Mesodermal cell (in vitro differentiated cells): ENCODE results near the gene KRTAP2-1.

Source experiments
- H3K27ac ChIP-seq: 2 replicates; pipeline ENCODE4 v1.7.0; 2013; ENCODE audit warnings: mild to moderate bottlenecking, low read depth, low read length, moderate library complexity; ENCODE audit not compliant: severe bottlenecking
- H3K36me3 ChIP-seq: 2 replicates; pipeline ENCODE4 v1.7.1; 2013; ENCODE audit warnings: mild to moderate bottlenecking, low read length, moderate library complexity; ENCODE audit not compliant: control insufficient read depth, insufficient read depth
- H3K4me1 ChIP-seq: one replicate; pipeline ENCODE4 v1.7.1; 2013; ENCODE audit warnings: mild to moderate bottlenecking, low read length; ENCODE audit not compliant: insufficient read depth, control insufficient read depth, poor library complexity, severe bottlenecking
- H3K4me3 ChIP-seq: 2 replicates; pipeline ENCODE4 v1.7.0; 2013; ENCODE audit warnings: low read length, control low read depth, mild to moderate bottlenecking; ENCODE audit not compliant: insufficient read depth, poor library complexity, severe bottlenecking; ENCODE audit errors: extremely low read depth
- H3K9me3 ChIP-seq: 2 replicates; pipeline ENCODE4 v1.7.1; 2013; ENCODE audit warnings: mild to moderate bottlenecking, low read length, moderate library complexity; ENCODE audit not compliant: control insufficient read depth
- WGBS, 2 experiments: methylation state at CpG; one replicate each; pipeline ENCODE4 v1.1.5; 2013; ENCODE audit warnings: missing lambda C conversion rate in 2 of 2; ENCODE audit not compliant: insufficient coverage in 2 of 2; 5-methylcytosine and 5-hydroxymethylcytosine counted together

KRTAP2-1 gene

GRCh38 chr17:41029633-41030245 is 17.4 kb downstream of the KRTAP2-1 start, which contains the start of gene KRTAP1-4:
KRTAP1-4 (minus strand) TSS chr17:41030195; CDS start chr17:41030078, 117 bp downstream.
- no peaks in the 10 kb centered on the region for H3K9me3 ChIP-seq
- no peak within 1 kb of the TSS for H3K27ac ChIP-seq
- 90 to 94% methylated on average over 10 to 12 of the region's 12 CpGs for WGBS, 2 experiments
- H3K36me3 ChIP-seq: no peaks in the 10 kb centered on the region
- H3K4me1 ChIP-seq: no peaks in the 10 kb centered on the region
- H3K4me3 ChIP-seq: no peak within 1 kb of the TSS

DNA sequence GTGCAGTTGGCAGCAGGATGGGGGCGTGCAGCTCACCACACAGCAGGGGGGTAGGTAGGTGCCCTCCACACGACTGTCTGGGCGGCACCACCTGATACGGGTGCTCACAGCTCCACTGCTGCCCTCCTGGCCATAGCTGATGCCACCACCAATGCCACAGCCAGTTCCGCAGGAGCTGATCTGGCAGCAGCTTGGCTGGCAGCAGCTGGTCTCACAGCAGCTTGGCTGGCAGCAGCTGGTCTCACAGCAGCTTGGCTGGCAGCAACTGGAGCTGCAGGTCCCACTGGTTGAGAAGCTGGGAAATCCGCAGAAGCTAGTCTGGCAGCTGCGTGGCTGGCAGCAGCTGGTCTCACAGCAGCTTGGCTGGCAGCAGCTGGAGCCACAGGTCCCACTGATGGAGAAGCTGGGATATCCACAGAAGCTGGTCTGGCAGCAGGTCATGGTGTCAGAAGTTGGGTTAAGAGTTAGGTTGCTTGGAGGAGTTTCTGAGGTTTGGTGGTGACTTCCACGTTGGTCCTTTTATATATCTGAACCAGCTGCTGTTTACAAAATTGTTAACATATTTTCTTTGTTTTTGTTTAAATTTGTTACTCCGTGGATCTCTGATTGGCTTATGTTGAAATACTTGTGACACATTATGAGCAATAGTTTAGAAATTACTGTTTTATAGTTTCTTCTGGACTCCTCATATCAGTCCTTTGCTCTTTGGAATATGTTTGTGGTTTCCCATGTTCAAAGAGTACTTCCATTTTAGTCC is 20.2 kb downstream of the KRTAP2-1 start, which contains the start of gene KRTAP1-5:
Gene KRTAP1-5 (minus strand): TSS at position 494 of the 757 bp plus-strand sequence. CDS start 53 bp downstream, at position 441.
- Histone ChIP-seq H3K4me1 (no peaks in the 10 kb centered on the region), H3K9me3 (no peaks in the 10 kb centered on the region), H3K36me3 (no peaks in the 10 kb centered on the region), H3K4me3 (no peak within 1 kb of the TSS), H3K27ac (no peak within 1 kb of the TSS)
- 88 to 91% methylated on average over 7 of the region's 9 CpGs for WGBS, 2 experiments

DNA sequence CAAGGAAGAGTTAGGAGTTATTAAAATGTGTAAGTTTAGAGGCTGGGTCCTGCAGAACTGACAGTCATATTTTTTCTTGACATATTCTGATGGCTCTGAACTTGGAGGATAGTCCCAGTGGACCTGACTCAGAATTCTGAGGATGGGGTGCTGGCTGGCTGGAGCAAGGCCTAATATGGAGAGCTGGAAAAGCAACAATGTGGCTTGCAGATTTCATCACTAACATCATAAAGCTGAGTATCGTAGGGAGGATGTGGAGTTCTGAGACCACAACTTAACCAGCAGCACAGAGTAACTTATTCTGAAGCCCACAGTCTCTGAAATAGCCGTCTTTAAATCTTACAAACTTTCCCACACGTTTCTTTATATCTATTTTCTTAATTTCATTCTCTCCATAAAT is 22.4 kb downstream of the KRTAP2-1 start:
- WGBS, 2 experiments: 84 to 85% methylated on average over 3 of the region's 3 CpGs

DNA sequence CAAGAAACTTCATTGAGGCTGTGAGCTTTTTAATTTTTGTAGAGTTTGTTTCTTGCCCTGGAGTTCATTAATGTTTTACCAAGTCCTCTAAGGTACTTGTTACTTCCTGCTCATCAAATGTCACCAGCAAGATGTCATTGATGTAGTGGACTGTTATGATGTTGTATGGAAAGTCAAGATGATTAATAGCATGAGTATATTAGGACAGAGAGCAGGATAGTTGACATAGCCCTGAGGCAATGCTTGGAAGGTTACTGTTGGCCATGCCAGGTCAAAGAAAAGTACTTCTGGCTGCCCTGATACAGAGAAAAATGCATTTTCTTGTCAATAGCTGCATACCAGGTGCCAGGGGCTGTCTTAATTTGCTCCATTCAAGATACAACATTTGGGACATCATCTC is 26.8 kb downstream of the KRTAP2-1 start:
- Histone ChIP-seq H3K27ac (no peak overlapping the region), H3K36me3 (no peaks in the 10 kb centered on the region), H3K9me3 (no peaks in the 10 kb centered on the region), H3K4me3 (no peak overlapping the region), H3K4me1 (no peaks in the 10 kb centered on the region)

More for the DNA sequence above, 22.4 kb downstream of the KRTAP2-1 start:
- H3K4me1 ChIP-seq: no peaks in the 10 kb centered on the region
- H3K9me3 ChIP-seq: no peaks in the 10 kb centered on the region
- no peak overlapping the region for H3K4me3 ChIP-seq
- no peaks in the 10 kb centered on the region for H3K36me3 ChIP-seq
- no peak overlapping the region for H3K27ac ChIP-seq

DNA sequence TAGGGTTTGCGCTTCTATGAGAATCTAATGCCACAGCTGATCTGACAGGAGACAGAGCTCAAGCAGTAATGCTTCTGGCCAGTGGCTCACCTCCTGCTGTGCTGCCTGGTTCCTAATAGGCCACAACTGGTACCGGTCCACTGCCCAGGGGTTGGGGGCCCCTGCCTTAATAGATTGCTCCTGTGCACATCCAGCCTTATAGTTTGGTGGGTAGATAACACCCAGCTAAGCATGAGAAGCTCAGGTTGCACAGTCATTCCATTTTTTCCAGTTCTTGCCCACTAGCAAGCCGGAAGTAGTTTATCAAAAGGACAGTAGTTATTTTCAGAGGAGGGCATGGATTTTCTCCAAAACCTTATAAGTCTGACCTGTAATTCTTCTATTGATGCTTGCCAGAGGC is 27.7 kb downstream of the KRTAP2-1 start:
- Histone ChIP-seq H3K4me1 (no peaks in the 10 kb centered on the region), H3K27ac (no peak overlapping the region), H3K4me3 (no peak overlapping the region), H3K9me3 (no peaks in the 10 kb centered on the region), H3K36me3 (no peaks in the 10 kb centered on the region)
- 80 to 85% methylated on average over 1 to 2 of the region's 3 CpGs for WGBS, 2 experiments

- no peak overlapping the region for H3K27ac ChIP-seq
- H3K4me1 ChIP-seq: no peaks in the 10 kb centered on the region
- H3K4me3 ChIP-seq: no peak overlapping the region
- no peaks in the 10 kb centered on the region for H3K9me3 ChIP-seq
- H3K36me3 ChIP-seq: no peaks in the 10 kb centered on the region
- WGBS, 2 experiments: 60% methylated on average over 1 of the region's 3 CpGs; no CpG with 5 or more reads in 1 of the 2 experiments
Observed at GRCh38 chr17:41018541-41018940, 28.6 kb downstream of the KRTAP2-1 start.

DNA sequence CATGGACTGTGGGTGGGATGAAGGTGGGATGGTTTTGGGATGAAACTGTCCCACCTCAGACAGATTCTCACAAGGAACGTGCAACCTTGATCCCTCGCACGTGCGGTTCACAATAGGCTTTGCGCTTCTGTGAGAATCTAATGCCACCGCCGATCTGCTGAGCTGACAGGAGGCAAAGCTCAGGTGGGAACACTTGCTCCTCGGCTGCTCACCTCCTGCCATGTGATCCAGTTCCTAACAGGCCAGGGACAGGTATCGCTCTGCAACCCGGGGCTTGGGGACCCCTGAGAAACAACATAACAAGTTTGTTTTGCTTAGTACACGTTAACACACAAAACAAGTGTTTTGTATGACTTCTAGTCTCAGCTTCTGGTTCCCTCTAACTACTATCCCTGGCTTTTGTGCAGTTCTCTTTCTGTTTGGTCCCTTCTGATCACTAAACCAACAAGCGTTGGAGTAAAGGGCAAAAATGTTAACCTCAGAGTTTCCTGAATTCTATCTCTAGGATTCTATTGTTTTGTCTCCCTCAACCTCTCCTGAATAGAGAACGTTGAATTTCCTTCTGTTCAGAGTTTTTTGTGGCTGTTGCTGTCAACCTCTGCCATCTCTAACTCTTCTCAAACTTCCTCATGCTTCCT is 30.4 kb downstream of the KRTAP2-1 start:
- Histone ChIP-seq H3K4me3 (no peak overlapping the region), H3K9me3 (no peaks in the 10 kb centered on the region), H3K27ac (no peak overlapping the region), H3K4me1 (no peaks in the 10 kb centered on the region), H3K36me3 (no peaks in the 10 kb centered on the region)
- 91 to 95% methylated on average over 12 to 13 of the region's 13 CpGs for WGBS, 2 experiments

DNA sequence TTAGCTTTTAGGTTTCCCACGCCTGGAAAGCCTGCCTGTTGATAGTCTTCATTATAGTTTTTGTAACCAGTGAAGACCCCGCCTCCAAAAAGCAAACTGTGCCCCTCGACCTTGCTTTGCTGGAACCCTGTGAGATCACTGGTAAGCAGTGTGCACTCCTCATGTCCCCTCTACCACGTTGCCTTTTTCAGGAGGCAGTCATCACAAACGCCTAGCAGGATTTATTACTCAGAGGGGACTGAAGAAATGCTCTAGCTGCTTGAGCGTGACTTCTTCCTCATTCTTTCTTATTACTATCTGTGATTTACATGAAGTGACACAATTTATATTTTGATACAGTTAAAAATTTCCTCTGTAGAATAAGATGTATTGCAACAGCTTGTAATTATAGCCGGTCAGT is 31.7 kb downstream of the KRTAP2-1 start:
- Histone ChIP-seq H3K27ac (no peak overlapping the region), H3K9me3 (no peaks in the 10 kb centered on the region), H3K4me3 (no peak overlapping the region), H3K36me3 (no peaks in the 10 kb centered on the region), H3K4me1 (no peaks in the 10 kb centered on the region)
- 75 to 77% methylated on average over 3 to 6 of the region's 7 CpGs for WGBS, 2 experiments

- Histone ChIP-seq H3K4me3 (no peak overlapping the region), H3K9me3 (no peaks in the 10 kb centered on the region), H3K27ac (no peak overlapping the region), H3K4me1 (peaks cover 11% of the 10 kb centered on the region), H3K36me3 (no peaks in the 10 kb centered on the region)
- WGBS, 2 experiments: 63% methylated on average over 1 of the region's 1 CpG; no CpG with 5 or more reads in 1 of the 2 experiments
Observed at GRCh38 chr17:41013606-41014005, 33.5 kb downstream of the KRTAP2-1 start.

GRCh38 chr17:41013181-41013580 is 33.9 kb downstream of the KRTAP2-1 start:
- Histone ChIP-seq H3K36me3 (no peaks in the 10 kb centered on the region), H3K4me3 (no peak overlapping the region), H3K9me3 (no peaks in the 10 kb centered on the region), H3K4me1 (peaks cover 11% of the 10 kb centered on the region), H3K27ac (no peak overlapping the region)
- WGBS, 2 experiments: 97 to 100% methylated on average over 1 to 3 of the region's 3 CpGs
